Measurements from ENCODE around the gene METTL4.

Gene METTL4

GRCh38 chr18:2512059-2512458, 59.2 kb downstream of the METTL4 start:
- TF ChIP-seq CTCF (IDR thresholded peaks at IDR 0.05; ENCODE audit: borderline replicate concordance, insufficient read depth, low read depth, low read length), result no peak

GRCh38 chr18:2511451-2511850, 59.9 kb downstream of the METTL4 start:
- H3K4me3 ChIP-seq (ENCODE audit: low read depth, low read length), result no peak overlapping the region
- TF ChIP-seq CTCF (IDR thresholded peaks at IDR 0.05; ENCODE audit: borderline replicate concordance, insufficient read depth, low read depth, low read length), result no peak

More at GRCh38 chr18:2512059-2512458, 59.2 kb downstream of the METTL4 start:
- no peak overlapping the region for H3K4me3 ChIP-seq (ENCODE audit: low read depth, low read length)

GRCh38 chr18:2510416-2510815, 60.9 kb downstream of the METTL4 start:
- H3K4me3 ChIP-seq (ENCODE audit: low read depth, low read length), result no peak overlapping the region
- no peak for TF ChIP-seq CTCF (IDR thresholded peaks at IDR 0.05; ENCODE audit: borderline replicate concordance, insufficient read depth, low read depth, low read length)

- no peak for TF ChIP-seq CTCF (IDR thresholded peaks at IDR 0.05; ENCODE audit: borderline replicate concordance, insufficient read depth, low read depth, low read length)
- no peak overlapping the region for H3K4me3 ChIP-seq (ENCODE audit: low read depth, low read length)
These were observed 62.6 kb downstream of the METTL4 start for GRCh38 chr18:2508678-2509077.

GRCh38 chr18:2508155-2508554, 63.1 kb downstream of the METTL4 start:
- no peak overlapping the region for H3K4me3 ChIP-seq (ENCODE audit: low read depth, low read length)
- TF ChIP-seq CTCF (IDR thresholded peaks at IDR 0.05; ENCODE audit: borderline replicate concordance, insufficient read depth, low read depth, low read length), result no peak

- H3K4me3 ChIP-seq (ENCODE audit: low read depth, low read length), result no peak overlapping the region
- no peak for TF ChIP-seq CTCF (IDR thresholded peaks at IDR 0.05; ENCODE audit: borderline replicate concordance, insufficient read depth, low read depth, low read length)
These were observed 66.7 kb downstream of the METTL4 start for GRCh38 chr18:2504642-2505041.

GRCh38 chr18:2502880-2503279, 68.4 kb downstream of the METTL4 start:
- no peak overlapping the region for H3K4me3 ChIP-seq (ENCODE audit: low read depth, low read length)
- no peak for TF ChIP-seq CTCF (IDR thresholded peaks at IDR 0.05; ENCODE audit: borderline replicate concordance, insufficient read depth, low read depth, low read length)

Data from GM12875 (cell line).